SH-SY5Y (cell line): ENCODE measurements around the gene LMO1.

Source experiments
- GATA2 ChIP-seq: IDR thresholded peaks from 2 replicates; pipeline ENCODE4 v1.6.1; 2011; ENCODE audit warnings: mild to moderate bottlenecking, low read depth, low read length
- GATA3 ChIP-seq: IDR thresholded peaks from 2 replicates; pipeline ENCODE4 v1.6.1; 2011; ENCODE audit warnings: low read depth, mild to moderate bottlenecking, low read length, moderate library complexity

DNA sequence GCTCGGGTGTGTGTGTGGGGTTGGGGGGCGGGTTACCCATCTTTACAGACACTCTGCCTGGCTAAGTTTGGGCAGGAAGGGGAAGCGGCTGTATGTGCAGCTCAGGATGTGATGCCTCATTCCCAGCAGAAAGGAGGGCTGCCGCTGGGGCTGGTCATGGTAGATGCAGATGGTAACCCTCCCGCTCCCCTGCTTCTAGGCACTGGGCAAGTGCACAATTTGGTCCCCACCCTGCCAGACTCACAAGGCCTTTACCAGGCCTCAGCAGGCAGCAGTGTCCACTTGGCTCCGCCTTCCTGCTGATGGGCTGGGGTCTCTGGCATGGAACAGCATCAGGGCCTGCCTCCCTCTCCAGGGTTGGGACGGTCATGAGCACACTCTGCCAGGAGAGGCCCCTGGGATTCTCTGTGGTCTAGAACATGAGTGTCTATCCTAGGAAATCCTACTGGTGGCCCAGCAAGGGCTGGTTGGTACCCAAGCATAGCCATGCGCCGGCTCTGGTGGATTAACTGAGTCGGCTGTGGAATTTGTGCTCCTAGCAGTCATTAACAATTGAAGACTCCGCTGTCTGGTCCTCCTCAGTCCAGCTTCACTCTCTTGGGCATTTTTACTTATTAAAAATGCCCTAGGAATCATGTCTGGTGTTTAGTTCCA is 4.2 kb downstream of the LMO1 start:
- TF ChIP-seq GATA3 (no peak), GATA2 (no peak)
